C1 segment of cervical spinal cord (tissue), 14 donors: ENCODE measurements around the gene STRN4.
"Not testable (repeated sequence)": the region's sequence is repeated elsewhere in the genome, so short reads cannot be mapped to it uniquely, and the experiment has no call there.

Experiments
- DNase-seq, 14 donors: peaks; one replicate each; lab custom pipeline; 2025; lab: John Stamatoyannopoulos, UW

STRN4 gene

DNA sequence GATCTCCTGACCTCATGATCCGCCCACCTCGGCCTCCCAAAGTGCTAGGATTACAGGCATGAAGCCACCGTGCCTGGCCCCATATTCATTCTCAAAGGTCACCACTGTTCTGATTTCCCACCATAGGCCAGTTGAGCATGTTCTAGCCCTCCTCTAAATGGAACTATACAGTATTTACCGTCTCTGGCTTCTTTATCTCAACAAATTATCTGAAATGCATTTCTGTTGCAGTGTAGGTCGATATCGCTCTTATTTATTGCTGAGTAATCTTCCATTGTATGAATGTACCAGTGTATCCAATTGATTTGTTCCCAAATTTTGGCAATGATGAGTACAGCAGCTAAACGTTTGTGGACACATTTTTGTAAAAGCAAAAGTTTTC lies 26.8 kb upstream of the STRN4 start:
- no peak for DNase-seq

DNA sequence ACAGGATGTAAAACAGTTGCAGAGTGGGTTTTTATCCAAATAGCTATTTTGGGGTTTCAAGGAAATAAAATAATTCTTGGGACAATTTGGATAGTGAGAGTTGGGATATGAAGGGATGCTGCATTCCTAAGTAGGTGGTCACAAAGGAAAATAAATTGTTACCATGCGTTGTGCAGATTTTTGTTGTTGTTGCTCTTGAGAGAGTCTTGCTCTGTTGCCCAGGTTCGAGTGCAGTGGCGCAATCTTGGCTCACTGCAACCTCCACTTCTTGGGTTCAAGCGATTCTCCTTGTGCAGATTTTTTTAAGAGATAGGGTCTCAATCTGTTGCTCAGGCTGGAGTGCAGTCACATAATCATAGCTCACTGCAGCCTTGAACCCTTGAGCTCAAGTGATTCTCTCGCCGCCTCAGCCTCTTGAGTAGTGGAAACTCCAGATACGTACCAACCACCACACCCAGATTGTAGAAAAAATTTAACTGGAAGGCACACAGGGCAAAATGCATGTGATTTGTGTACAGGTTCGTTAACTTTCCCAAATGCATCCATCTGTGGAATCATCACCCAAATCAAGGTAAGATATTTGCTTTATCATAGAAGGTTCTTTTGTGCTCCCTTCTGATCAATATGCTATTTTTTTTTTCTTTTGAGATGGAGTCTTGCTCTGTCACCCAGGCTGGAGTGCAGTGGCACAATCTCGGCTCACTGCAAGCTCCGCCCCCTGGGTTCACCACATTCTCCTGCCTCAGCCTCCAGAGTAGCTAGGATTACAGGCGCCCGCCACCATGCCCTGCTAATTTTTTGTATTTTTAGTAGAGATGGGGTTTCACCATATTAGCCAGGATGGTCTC lies 26.1 kb upstream of the STRN4 start:
- no peak for DNase-seq

DNA sequence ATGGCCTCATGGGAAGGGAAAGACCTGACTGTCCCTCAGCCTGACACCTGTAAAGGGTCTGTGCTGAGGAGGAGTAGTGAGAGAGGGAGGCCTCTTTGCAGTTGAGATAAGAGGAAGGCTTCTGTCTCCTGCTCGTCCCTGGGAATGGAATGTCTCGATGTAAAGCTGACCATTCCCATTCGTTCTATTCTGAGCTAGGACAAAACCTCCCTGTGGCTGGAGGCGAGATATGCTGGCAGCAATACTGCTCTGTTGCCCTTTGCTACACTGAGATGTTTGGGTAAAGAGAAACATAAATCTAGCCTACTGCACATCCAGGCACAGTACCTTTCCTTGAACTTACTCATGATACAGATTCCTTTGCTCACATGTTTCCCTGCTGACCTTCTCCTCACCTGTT lies 22.5 kb upstream of the STRN4 start:
- not testable (repeated sequence) for DNase-seq

DNA sequence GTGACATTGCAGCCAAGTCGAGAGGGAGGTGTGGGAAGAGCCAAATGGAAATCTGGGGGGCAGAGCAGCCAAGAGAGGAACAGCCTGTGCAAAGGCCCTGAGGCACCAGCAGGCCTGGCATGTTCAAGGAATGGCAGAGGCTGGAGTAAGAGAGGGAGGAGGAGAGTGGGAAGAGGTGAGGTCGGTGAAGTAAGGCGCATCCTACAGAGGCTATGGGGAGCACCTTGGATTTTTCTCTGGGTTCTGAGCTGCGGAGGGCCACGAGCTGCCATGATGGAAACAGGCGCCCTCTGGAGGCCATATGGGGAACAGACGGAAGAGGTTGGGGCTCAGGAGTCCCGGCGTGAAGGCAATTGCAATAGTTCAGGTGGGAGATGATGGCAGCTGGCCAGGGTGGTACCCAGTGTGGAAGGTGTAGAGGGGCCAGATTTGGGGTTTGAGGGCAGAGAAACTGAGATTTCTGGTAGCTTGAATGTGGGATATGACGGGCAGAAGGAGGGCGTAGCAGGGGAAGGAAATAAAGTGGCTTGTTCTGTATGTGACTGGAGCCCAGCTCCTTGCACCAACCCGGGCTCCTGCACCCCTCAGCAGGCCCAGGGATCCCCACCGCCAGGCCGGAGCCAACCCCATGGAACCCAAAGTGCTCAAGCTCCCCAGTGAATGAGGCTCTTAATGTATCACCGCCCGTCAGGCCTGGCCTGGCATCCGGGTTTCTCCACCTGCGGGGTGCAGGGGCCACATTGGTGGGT lies 20.5 kb upstream of the STRN4 start:
- peak in 1 of 14 donors; percentile 5 for DNase-seq

DNA sequence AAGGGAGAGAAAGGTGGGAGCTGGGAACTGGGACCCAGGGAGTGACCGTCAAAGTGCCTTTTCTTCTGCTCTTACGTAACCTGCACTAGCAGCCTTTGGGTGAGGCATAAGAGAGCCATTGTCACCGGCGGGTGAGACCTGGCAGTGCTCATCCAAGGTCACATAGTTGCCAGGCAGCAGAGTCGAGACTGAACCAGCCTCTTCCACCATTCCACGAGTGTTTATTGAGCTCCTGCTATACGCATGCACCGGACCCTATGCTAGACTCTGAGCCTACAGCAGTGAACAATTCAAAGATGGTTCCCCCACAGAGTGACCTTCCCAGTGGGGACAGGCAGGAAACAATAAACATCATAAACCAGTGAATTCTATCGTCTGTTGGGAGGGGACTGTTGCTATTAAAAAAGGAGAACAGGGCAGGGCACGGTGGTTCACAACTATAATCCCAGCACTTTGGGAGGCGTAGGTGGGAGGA lies 18.6 kb upstream of the STRN4 start:
- peak in 1 of 14 donors; percentile 43 for DNase-seq

DNA sequence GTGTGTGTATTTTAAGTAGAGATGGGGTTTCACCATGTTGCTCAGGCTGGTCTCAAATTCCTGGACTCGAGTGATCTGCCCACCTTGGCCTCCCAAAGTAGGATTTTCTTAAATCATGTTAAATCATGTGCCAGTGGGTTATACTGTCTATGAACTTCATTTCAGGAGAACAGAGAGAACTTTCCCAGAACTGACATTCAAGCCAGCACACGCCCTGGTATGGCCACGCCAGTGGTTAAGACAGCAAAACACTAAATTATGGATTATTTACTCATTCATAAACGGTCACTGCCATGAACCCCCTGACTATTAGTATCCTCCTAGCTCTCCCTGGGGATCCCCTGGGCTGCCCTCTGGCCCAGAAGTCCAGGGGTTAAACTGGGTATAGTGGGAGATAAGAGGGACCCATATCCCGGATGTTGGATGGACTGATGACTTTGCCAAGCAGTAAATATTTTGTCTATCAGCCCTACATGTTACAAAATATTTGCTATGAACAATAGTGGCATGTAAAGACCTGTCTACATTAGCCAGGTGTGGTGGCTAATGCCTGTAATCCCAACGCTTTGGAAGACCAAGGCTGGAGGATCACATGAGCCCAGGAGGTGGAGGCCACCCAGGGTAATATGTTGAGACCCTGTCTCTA lies 16.1 kb upstream of the STRN4 start:
- no peak for DNase-seq

DNA sequence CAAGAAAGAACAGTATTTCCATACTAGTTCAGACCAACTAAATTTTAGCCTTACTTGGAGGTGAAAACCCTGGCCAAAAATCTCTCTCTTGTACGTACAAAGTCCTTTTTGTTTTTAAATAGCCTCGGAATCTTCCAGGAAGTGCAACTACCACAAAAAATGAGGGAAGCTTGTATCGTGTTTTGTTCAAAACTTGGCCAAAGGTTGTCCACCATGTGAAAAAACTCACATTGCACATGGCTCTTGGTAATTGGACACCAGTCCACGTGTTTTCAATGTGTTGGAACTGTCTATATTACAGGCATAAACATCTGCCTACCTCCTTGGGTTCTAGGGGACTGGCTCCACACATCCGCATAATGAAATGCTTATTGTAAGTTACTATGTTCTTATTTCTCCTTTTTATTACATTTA lies 15.2 kb upstream of the STRN4 start:
- DNase-seq = no peak

DNA sequence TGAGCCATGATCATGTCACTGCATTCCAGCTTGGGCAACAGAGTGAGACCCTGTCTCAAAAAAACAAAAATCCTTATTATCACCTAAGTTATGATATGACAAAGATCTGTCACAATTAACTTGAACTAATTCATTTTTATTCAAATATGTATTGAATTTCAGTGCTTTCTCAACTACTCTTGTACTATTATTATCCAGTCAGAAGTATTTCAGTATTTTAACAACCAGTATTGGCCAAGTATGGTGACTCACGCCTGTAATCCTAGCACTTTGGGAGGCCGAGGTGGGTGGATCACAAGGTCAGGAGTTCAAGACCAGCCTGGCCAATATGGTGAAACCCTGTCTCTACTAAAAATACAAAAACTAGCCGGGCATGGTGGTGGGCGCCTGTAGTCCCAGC lies 14.6 kb upstream of the STRN4 start:
- DNase-seq = not testable (repeated sequence)

DNA sequence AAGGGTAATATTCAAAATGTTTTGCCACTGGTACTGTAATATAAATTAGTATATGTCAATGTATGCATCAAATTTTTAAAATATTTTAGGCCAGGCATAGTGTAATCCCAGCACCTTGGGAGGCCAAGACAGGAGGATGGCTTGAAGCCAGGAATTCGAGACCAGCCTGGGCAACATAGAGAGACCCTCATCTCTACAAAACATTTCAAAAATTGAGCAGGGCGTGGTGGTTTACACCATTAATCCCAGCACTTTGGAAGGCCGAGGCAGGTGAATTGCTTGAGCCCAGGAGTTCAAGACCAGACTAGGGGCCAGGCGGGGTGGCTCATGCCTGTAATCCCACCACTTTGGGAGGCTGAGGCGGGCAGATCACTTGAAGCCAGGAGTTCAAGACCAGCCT lies 14.1 kb upstream of the STRN4 start:
- DNase-seq = no peak

DNA sequence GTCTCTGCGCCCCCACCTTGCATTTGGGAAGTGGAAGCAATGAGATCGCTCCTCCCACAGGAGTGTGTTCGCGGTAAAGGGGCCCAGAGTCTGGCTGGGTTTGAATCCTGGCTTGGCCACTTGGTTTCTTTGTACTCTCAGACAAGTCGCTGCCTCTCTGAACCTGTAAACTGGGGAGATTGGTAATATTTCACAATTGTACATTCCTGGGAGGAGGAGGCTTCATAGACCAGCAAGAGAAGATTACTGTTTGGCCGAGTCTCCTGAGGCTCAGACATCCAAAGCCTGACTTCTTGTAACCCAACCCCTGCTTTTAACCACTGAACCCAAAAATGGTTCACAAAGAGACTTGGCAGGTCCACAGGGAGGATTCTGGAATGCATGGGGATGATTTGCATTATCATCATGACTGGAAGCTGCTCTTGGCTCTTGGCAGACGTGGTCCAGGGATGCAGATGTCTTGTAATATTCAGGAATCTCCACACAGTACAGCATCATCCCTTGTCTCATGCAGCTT lies 13.6 kb upstream of the STRN4 start:
- DNase-seq = peak in 1 of 14 donors; percentile 29

DNA sequence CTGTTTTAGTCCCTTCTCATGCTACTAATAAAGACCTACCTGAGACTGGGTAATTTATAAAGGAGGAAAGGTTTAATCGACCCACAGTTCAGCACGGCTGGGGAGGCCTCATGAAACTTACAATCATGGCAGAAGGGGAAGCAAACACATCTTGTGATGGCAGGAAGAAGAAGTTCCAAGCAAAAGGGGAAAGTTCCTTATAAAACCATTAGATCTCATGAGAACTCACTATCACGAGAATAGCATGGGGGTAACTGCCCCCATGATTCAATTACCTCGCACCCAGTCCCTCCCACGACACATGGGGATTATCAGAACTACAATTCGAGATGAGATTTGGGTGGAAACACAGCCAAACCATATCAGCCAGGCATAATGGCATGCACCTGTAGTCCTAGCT lies 13.0 kb upstream of the STRN4 start:
- no peak for DNase-seq

DNA sequence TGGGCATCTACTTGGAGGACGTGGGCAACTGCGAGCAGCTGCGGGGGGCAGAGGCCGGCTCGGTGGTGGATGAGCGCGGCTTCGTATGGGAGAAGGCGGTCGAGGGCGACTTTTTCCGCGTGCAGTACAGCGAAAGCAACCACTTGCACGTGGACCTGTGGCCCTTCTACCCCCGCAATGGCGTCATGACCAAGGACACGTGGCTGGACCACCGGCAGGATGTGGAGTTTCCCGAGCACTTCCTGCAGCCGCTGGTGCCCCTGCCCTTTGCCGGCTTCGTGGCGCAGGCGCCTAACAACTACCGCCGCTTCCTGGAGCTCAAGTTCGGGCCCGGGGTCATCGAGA lies 10.3 kb upstream of the STRN4 start:
- DNase-seq = no peak

DNA sequence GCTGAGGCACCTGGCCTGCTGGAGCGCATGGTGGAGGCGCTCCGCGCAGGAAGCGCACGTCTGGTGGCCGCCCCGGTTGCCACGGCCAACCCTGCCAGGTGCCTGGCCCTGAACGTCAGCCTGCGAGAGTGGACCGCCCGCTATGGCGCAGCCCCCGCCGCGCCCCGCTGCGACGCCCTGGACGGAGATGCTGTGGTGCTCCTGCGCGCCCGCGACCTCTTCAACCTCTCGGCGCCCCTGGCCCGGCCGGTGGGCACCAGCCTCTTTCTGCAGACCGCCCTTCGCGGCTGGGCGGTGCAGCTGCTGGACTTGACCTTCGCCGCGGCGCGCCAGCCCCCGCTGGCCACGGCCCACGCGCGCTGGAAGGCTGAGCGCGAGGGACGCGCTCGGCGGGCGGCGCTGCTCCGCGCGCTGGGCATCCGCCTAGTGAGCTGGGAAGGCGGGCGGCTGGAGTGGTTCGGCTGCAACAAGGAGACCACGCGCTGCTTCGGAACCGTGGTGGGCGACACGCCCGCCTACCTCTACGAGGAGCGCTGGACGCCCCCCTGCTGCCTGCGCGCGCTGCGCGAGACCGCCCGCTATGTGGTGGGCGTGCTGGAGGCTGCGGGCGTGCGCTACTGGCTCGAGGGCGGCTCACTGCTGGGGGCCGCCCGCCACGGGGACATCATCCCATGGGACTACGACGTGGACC lies 9.7 kb upstream of the STRN4 start:
- DNase-seq = no peak

DNA sequence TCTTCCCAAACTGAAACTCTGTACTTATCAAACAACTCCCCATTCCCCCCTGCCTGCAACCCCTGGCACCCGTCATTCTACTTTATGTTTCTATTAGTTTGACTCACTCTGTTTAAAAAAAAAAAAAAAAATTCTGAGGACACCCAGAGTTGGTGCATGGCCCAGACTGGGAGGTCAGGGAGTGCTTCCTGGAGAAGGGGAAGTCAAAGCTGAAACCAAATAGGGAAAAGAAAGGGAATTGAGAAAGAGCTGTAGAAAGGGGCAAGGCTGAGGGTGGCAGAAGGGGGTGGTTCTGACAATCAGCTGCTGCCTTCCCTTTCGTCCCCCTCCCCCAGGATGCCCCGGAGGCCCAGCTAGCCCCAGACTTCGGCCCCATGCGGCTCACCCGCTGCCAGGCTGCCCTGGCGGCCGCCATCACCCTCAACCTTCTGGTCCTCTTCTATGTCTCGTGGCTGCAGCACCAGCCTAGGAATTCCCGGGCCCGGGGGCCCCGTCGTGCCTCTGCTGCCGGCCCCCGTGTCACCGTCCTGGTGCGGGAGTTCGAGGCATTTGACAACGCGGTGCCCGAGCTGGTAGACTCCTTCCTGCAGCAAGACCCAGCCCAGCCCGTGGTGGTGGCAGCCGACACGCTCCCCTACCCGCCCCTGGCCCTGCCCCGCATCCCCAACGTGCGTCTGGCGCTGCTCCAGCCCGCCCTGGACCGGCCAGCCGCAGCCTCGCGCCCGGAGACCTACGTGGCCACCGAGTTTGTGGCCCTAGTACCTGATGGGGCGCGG lies 9.0 kb upstream of the STRN4 start:
- DNase-seq = peak in 1 of 14 donors; percentile 3

DNA sequence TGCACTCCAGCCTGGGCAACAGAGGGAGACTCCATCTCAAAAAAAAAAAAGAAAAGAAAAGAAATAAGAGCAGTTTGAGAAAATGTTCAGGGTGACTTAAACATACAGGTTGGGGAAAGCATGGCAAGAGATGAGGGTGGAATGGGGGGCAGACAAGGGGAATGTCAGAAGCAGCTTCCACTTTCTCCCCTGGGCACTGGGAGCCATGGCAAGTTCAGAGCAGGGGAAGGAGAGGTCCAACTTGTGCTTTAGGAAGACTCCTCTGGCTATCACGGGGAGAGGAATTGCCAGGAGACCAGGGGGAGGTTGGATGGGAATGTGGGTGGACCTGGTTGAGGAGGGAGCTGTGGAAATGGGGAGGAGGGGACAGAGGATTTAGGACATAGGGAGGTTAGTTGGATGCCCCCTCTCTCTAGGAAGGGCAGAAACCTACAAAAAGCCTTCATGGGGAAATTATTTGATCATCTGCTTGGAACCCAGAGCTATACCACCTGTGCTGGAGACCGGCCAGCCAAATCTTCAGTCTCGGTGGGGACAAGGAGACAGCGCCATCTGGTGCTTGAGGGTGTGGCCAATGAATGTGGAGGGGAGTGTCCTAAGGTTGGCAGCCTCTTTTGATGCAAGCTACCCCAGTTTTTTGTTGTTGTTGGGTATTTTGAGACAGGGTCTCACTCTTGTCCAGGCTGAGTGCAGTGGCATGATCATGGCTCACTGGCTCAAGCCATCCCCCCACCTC lies 7.3 kb upstream of the STRN4 start:
- peak in 2 of 14 donors; percentile 23 to 50 for DNase-seq

DNA sequence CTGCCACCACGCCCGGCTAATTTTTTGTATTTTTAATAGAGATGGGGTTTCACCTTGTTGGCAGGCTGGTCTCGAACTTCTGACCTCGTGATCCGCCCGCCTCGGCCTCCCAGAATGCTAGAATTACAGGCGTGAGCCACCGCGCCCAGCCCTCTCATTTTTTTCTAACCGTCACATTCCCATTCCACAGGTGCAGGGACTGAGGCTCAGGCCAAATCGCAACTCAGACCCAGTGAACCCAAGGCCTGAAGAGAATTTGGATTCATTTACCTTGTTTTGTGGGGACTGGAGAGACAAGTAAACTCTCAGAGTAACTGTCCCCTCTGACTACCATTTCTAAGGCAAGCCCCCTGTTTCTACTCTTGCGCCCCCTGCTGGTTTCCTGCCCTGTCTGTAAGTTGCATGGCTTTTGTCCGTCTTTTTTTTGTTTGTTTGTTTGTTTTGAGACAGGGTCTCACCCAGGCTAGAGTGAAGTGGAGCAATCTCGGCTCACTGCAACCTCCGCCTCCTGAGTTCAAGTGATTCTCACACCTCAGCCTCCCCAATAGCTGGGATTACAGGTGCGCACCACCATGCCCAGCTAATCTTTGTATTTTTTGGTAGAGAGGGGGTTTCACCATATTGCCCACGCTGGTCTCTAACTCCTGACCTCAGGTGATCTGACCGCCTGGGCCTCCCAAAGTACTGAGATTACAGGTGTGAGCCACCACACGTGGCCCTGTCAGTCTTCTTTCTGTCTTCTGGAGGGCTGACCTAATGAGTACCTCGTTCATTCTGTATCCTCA lies 2.3 kb upstream of the STRN4 start:
- DNase-seq = peak in 4 of 14 donors; percentile 8 to 32 (median 20)

DNA sequence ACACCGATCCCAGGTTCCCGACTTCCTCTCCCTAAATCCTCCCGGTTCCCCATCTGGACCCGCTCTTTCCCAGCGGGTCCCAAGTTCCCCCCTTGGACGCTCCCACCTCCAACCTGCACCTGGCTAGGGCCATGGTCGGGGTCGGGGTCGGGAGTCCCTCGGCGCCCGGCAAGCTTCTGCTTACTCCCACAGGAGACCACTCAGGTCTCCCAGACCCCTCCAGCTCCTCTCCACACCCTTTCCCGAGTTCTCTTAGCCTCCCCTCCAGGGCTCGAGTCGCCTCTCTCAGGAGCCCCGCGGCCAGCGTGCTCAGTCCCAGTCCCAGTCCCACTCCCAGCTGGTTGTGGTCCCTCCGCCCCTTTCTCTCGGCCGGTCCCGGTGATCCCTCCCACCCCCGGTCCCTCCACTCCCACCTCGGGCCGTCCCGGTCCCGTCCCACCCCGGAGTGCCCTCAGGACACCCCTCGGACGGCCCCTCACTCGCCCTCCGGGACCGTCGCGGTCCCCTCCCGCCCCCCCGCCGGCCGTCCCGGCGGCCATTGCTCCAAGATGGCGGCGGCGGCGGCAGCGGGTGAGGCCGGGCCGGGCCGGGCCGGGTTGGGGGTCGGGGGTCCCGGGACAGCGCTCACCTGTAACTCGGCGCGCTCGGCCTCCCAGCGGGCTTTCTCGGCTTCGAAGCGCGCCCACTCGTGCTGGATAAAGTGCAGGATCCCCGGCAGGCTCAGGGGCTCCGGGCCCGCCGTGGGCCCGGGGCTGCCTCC lies 549 bp downstream of the STRN4 start, which contains the start of gene FKRP:
Gene FKRP, plus strand, starts transcription at position 537 of the 760 bp plus-strand sequence. CDS start 9,394 bp downstream, outside the sequence.
- peak in 8 of 14 donors; percentile 11 to 70 (median 44) for DNase-seq

DNA sequence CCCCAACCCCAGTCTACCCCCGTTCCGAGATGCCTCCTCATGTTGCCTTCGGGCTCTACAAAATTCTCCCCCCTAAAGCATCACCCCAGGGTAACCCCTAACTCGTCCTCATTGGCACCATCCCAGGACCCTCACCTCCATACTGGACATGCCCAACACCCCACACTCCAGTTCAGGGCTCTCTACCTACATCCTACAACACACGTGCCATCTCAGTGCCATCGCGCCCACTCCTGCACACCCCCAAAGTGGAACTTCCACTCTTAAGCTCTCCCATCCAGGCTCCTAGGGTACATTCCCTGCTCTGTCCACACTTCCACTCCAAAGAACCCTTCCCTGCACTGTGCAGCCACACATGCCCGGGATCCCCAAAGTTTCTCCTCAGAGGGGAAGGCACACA lies 1.2 kb downstream of the STRN4 start:
- DNase-seq = no peak
